ENCODE results near the gene PRR5L.

GRCh38 chr11:36513965-36514364 is 217.9 kb downstream of the PRR5L start:
- TF ChIP-seq TAF1 (IDR thresholded peaks at IDR 0.05; ENCODE audit: borderline replicate concordance, insufficient read depth, low read length) (no peak), FOXP2 (optimal IDR thresholded peaks at IDR 0.05; ENCODE audit: borderline replicate concordance, extremely low read depth, extremely low read length, insufficient read depth) (no peak), SIN3A (IDR thresholded peaks at IDR 0.05; ENCODE audit: borderline replicate concordance, insufficient read depth, low read length) (no peak), POLR2AphosphoS5 (IDR thresholded peaks at IDR 0.05; ENCODE audit: low read depth, low read length) (no peak), REST (IDR thresholded peaks at IDR 0.05; ENCODE audit: insufficient read depth in 1 of 2, low read depth in 2 of 2, low read length in 2 of 2) (no peak)

All from PFSK-1 (cell line).